Measurements from ENCODE around the gene KCNIP1. TPM values are rescaled to one million over a fixed set of nuclear protein-coding genes. Genes with fewer than 3 reads are reported as not detected.

Gene KCNIP1
- polyA plus RNA-seq, 1 donor from 2014 or later, result 13.8 TPM

DNA sequence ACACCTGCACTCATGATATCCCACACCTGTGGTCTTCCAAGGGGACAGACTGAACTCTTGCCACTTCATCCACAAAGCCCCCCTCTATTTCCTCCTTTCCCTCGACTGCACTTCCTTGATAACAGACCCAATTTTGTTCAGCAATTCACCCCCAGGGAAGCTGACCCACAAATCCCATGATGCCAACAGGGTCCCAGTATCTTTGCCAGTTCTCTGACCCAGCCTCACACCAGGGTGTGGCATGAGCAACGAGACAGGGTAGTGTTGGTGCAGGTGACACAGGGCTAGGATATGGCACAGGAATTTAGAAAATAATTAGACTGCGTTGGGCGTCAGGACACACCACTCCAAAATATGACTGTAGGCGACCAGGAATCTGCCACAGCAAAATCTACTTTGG is 30.2 kb upstream of the KCNIP1 start:
- Histone ChIP-seq H2AFZ (ENCODE audit: low read depth, low read length) (no peak overlapping the region), H3F3A (ENCODE audit: insufficient read depth, low read length, poor library complexity, severe bottlenecking) (no peaks in the 10 kb centered on the region), H3K9me3 (ENCODE audit: low read length) (no peaks in the 10 kb centered on the region), H3K9ac (ENCODE audit: low read length) (no peak overlapping the region), H3K9me2 (ENCODE audit: insufficient read depth, low read length) (no peaks in the 10 kb centered on the region), H3K27me3 (ENCODE audit: insufficient read depth, low read depth, low read length) (no peaks in the 10 kb centered on the region), H4K20me1 (ENCODE audit: insufficient read depth) (no peaks in the 10 kb centered on the region), H3K36me3 (ENCODE audit: insufficient read depth, low read length) (no peaks in the 10 kb centered on the region), H3K4me3 (ENCODE audit: low read length) (no peak overlapping the region), H3K27ac (ENCODE audit: low read length) (no peak overlapping the region), H3K79me2 (replicated peaks; ENCODE audit: insufficient read depth, low read length) (no peaks in the 10 kb centered on the region), H3K4me2 (ENCODE audit: low read length) (no peak overlapping the region)
- TF ChIP-seq RAD21 (conservative IDR thresholded peaks at IDR 0.05), result no peak
- no peak for TF ChIP-seq EP300 (conservative IDR thresholded peaks at IDR 0.05; ENCODE audit: poor library complexity, severe bottlenecking)
- TF ChIP-seq MXI1 (conservative IDR thresholded peaks at IDR 0.05; ENCODE audit: poor library complexity, severe bottlenecking), result no peak
- no peak for TF ChIP-seq REST (IDR thresholded peaks at IDR 0.05; ENCODE audit: borderline replicate concordance)
- no peak for TF ChIP-seq SMC3 (conservative IDR thresholded peaks at IDR 0.05; ENCODE audit: poor library complexity)
- TF ChIP-seq EZH2 (IDR thresholded peaks at IDR 0.05; ENCODE audit: borderline replicate concordance, insufficient read depth, low read length, poor library complexity, severe bottlenecking), result no peak
- TF ChIP-seq TAF1 (IDR thresholded peaks at IDR 0.05; ENCODE audit: low read depth), result no peak
- TF ChIP-seq POLR2AphosphoS5 (IDR thresholded peaks at IDR 0.05), result no peak
- no peak for TF ChIP-seq CTCF (IDR thresholded peaks at IDR 0.05; ENCODE audit: poor library complexity, severe bottlenecking)

GRCh38 chr5:170474489-170475274 is 29.1 kb upstream of the KCNIP1 start:
- Histone ChIP-seq H3K27ac (ENCODE audit: low read length) (no peak overlapping the region), H3K79me2 (replicated peaks; ENCODE audit: insufficient read depth, low read length) (no peaks in the 10 kb centered on the region), H4K20me1 (ENCODE audit: insufficient read depth) (no peaks in the 10 kb centered on the region), H3K36me3 (ENCODE audit: insufficient read depth, low read length) (no peaks in the 10 kb centered on the region), H3K9me3 (ENCODE audit: low read length) (no peaks in the 10 kb centered on the region), H3K4me2 (ENCODE audit: low read length) (no peak overlapping the region), H3K9me2 (ENCODE audit: insufficient read depth, low read length) (no peaks in the 10 kb centered on the region), H2AFZ (ENCODE audit: low read depth, low read length) (no peak overlapping the region), H3K4me3 (ENCODE audit: low read length) (no peak overlapping the region), H3K9ac (ENCODE audit: low read length) (no peak overlapping the region), H3F3A (ENCODE audit: insufficient read depth, low read length, poor library complexity, severe bottlenecking) (no peaks in the 10 kb centered on the region), H3K27me3 (ENCODE audit: insufficient read depth, low read depth, low read length) (no peaks in the 10 kb centered on the region)
- TF ChIP-seq POLR2AphosphoS5 (IDR thresholded peaks at IDR 0.05) (no peak), CTCF (IDR thresholded peaks at IDR 0.05; ENCODE audit: poor library complexity, severe bottlenecking) (no peak), RAD21 (conservative IDR thresholded peaks at IDR 0.05) (no peak), SMC3 (conservative IDR thresholded peaks at IDR 0.05; ENCODE audit: poor library complexity) (no peak), EZH2 (IDR thresholded peaks at IDR 0.05; ENCODE audit: borderline replicate concordance, insufficient read depth, low read length, poor library complexity, severe bottlenecking) (no peak), TAF1 (IDR thresholded peaks at IDR 0.05; ENCODE audit: low read depth) (no peak), MXI1 (conservative IDR thresholded peaks at IDR 0.05; ENCODE audit: poor library complexity, severe bottlenecking) (no peak), REST (IDR thresholded peaks at IDR 0.05; ENCODE audit: borderline replicate concordance) (no peak), EP300 (conservative IDR thresholded peaks at IDR 0.05; ENCODE audit: poor library complexity, severe bottlenecking) (no peak)
